Osteoblast (primary cell): ENCODE data around the gene SARDH. TPM values are rescaled to one million over a fixed set of nuclear protein-coding genes. Genes with fewer than 3 reads are reported as not detected.

Experiments used
- DNase-seq: peaks from one replicate; pipeline ENCODE4 v3.0.0; 2011; ENCODE audit warnings: low spot score, mixed read lengths; ENCODE audit not compliant: insufficient read length; ENCODE audit errors: missing footprints
- H2AFZ ChIP-seq: 2 replicates; pipeline ENCODE4 v1.6.0; 2011; ENCODE audit warnings: mild to moderate bottlenecking, low read length
- H3K27ac ChIP-seq: 2 replicates; pipeline ENCODE4 v1.5.1; 2011; ENCODE audit warnings: mild to moderate bottlenecking, low read depth, low read length, moderate library complexity
- H3K27me3 ChIP-seq: 2 replicates; pipeline ENCODE4 v1.6.0; 2012; ENCODE audit warnings: mild to moderate bottlenecking, control low read depth, inconsistent platforms, low read length, moderate library complexity; ENCODE audit not compliant: insufficient read depth
- H3K36me3 ChIP-seq: 2 replicates; pipeline ENCODE4 v1.5.1; 2011; ENCODE audit warnings: mild to moderate bottlenecking, low read length, control low read depth, moderate library complexity; ENCODE audit not compliant: insufficient read depth
- H3K4me1 ChIP-seq: 2 replicates; pipeline ENCODE4 v1.5.1; 2011; ENCODE audit warnings: mild to moderate bottlenecking, low read length, control low read depth, moderate library complexity; ENCODE audit not compliant: insufficient read depth
- H3K4me2 ChIP-seq: 2 replicates; pipeline ENCODE4 v1.6.0; 2011; ENCODE audit warnings: mild to moderate bottlenecking, low read length; ENCODE audit not compliant: insufficient read depth
- H3K4me3 ChIP-seq: fragments of 200-600 bp; sonication (generic); 3 replicates; pipeline ENCODE4 v1.5.1; 2012; ENCODE audit warnings: mild to moderate bottlenecking, low read length, inconsistent platforms; ENCODE audit not compliant: insufficient read depth
- H3K79me2 ChIP-seq: 2 replicates; pipeline ENCODE4 v1.6.0; 2012; ENCODE audit warnings: mild to moderate bottlenecking, low read length, control low read depth, inconsistent platforms; ENCODE audit not compliant: insufficient read depth
- H3K9me3 ChIP-seq: 2 replicates; pipeline ENCODE4 v1.5.1; 2011; ENCODE audit warnings: low read depth, low read length, control low read depth
- H4K20me1 ChIP-seq: 2 replicates; pipeline ENCODE4 v1.6.0; 2012; ENCODE audit warnings: mild to moderate bottlenecking, low read length, control low read depth; ENCODE audit not compliant: insufficient read depth
- total RNA-seq: library from RNA; depleted of rRNA; stranded (reverse); fragments of >200 nt; gene quantifications from 2 replicates; pipeline ENCODE4 v1.2.3, GENCODE V29; 2012
- TF ChIP-seq, protein P1 (sequence below): IDR thresholded peaks from 2 replicates; pipeline ENCODE4 v1.5.1; 2011; ENCODE audit warnings: mild to moderate bottlenecking, low read depth, low read length, moderate library complexity; ENCODE audit errors: extremely low read depth

Gene SARDH
- total RNA-seq, 1 donor = 5.4 TPM

DNA sequence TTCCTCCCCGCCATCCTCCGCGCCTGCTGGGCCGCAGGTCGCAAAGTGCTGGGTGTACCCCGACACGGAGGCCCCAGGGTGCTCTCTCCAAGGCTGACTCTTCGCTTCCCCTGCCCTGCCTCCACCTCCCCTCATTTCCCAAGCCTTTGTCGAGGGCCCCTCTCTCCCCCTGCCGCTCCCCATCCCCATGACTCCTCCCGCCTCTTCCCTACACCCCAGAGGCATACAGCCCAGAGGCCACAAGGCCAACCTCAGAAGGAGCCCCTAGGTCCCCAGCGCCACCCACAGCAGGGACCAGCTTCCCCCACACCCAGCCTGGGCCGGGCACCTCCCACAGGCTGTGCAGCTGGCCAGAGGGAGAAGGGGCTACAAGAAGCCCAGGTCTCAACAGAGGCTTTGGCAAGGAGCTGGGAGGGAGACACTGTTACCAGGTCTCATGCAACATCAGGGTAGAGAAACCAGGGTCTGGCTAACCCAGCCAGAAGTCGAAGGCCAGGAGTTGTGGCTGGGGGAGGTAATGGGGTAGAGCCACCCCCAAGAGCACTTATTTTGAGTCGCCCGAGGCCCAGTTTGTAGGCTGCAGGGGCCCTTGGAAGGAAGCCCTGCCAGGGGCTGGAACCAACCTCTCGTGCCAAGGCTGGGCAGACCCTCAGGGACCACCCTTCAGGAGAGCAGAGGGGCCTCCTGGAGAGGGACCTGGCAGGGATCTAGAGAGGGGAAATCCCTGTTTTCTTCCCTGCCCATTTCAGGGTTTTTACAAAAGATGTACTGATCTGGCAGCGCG is 24.5 kb upstream of the SARDH start:
- H3K4me2 ChIP-seq = no peak overlapping the region
- H3K9me3 ChIP-seq = peaks cover 4% of the 10 kb centered on the region
- H4K20me1 ChIP-seq = peaks cover 3% of the 10 kb centered on the region
- H3K4me1 ChIP-seq = peaks cover 8% of the 10 kb centered on the region
- no peak overlapping the region for H3K27ac ChIP-seq
- no peak overlapping the region for H3K4me3 ChIP-seq
- TF ChIP-seq, protein P1, sequence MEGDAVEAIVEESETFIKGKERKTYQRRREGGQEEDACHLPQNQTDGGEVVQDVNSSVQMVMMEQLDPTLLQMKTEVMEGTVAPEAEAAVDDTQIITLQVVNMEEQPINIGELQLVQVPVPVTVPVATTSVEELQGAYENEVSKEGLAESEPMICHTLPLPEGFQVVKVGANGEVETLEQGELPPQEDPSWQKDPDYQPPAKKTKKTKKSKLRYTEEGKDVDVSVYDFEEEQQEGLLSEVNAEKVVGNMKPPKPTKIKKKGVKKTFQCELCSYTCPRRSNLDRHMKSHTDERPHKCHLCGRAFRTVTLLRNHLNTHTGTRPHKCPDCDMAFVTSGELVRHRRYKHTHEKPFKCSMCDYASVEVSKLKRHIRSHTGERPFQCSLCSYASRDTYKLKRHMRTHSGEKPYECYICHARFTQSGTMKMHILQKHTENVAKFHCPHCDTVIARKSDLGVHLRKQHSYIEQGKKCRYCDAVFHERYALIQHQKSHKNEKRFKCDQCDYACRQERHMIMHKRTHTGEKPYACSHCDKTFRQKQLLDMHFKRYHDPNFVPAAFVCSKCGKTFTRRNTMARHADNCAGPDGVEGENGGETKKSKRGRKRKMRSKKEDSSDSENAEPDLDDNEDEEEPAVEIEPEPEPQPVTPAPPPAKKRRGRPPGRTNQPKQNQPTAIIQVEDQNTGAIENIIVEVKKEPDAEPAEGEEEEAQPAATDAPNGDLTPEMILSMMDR = no peak
- H3K27me3 ChIP-seq = no peaks in the 10 kb centered on the region
- H3K36me3 ChIP-seq = peaks cover 9% of the 10 kb centered on the region
- H3K79me2 ChIP-seq = no peaks in the 10 kb centered on the region
- DNase-seq = peak; percentile 49
- H2AFZ ChIP-seq = no peak overlapping the region

DNA sequence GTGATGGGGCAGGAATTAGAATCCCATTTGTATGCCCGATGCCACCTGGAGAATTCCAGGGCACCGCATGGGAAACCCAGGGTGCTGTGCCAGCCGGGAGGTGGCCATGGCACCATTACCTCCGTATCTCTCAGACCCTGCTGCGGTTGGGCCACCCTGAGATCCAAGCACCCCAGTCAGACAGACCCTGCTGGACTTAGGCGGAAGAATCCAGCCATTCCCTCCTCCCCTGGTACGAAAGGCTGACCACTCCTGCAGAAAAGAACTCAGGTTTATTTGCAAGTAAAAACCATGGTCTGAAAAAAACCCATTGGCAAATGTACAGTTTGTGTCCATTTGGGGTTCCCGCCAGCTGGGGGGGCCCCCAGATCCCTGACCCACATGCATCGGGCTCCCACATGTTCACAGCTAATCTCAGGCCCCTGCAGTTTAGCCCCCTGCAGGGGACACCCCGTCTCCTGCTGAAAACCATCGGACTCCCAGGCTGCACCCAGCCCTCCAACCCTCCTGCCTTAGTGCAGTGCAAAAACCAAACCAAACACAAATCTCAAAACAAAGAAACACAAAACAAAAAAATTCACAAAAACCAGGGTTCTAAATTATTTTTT is 23.6 kb upstream of the SARDH start:
- Histone ChIP-seq H4K20me1 (peaks cover 3% of the 10 kb centered on the region), H3K79me2 (no peaks in the 10 kb centered on the region), H3K27me3 (no peaks in the 10 kb centered on the region), H3K27ac (no peak overlapping the region), H3K4me3 (no peak overlapping the region), H3K36me3 (peaks cover under 1% of the 10 kb centered on the region), H3K4me2 (no peak overlapping the region), H3K4me1 (peaks cover 8% of the 10 kb centered on the region), H3K9me3 (no peaks in the 10 kb centered on the region), H2AFZ (no peak overlapping the region)
- DNase-seq = peak; percentile 61
- TF ChIP-seq, protein P1 = no peak

DNA sequence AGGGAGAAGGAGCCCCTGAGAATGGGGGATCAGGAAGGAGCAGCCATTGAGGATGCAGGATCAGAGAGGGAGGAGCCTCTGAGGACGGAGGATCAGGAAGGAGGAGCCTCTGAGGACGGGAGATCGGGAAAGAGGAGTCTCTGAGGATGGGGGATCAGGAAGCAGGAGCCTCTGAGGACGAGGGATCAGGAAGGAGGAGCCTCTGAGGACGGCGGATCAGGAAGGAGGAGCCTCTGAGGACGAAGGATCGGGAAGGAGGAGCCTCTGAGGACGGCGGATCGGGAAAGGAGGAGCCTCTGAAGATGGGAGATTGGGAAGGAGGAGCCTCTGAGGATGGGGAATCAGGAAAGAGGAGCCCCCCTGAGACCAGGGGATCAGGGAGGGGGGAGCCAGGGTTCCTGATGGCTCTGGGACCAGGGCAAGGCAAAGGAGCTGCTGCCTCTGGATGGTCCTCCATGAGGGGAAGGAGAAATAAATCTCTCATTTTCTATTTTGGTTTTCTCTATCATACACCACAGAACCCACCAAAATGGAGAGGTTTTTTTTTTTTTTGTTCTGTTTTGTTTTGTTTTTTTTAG is 22.6 kb upstream of the SARDH start:
- Histone ChIP-seq H3K4me2 (no peak overlapping the region), H3K9me3 (no peaks in the 10 kb centered on the region)

More for the DNA sequence above, 22.6 kb upstream of the SARDH start:
- TF ChIP-seq, protein P1 = no peak
- no peaks in the 10 kb centered on the region for H3K27me3 ChIP-seq
- H3K4me3 ChIP-seq = no peak overlapping the region
- no peak overlapping the region for H2AFZ ChIP-seq
- H3K4me1 ChIP-seq = peaks cover 8% of the 10 kb centered on the region
- H3K79me2 ChIP-seq = no peaks in the 10 kb centered on the region
- peaks cover 3% of the 10 kb centered on the region for H4K20me1 ChIP-seq
- no peak overlapping the region for H3K27ac ChIP-seq
- peak; percentile 41 for DNase-seq
- H3K36me3 ChIP-seq = no peaks in the 10 kb centered on the region
